GM12878 (cell line): ENCODE measurements around the gene PCDHB6.
A peak's percentile ranks its signal among the peaks of the same experiment; 100 is the strongest.

ENCODE experiments used
- GATAD2B ChIP-seq: fragments of 450-650 bp; conservative IDR thresholded peaks from 2 replicates; pipeline ENCODE4 v1.6.1; 2017; ENCODE audit warnings: low read depth, mild to moderate bottlenecking, moderate library complexity
- MYC ChIP-seq: IDR thresholded peaks from 2 replicates; pipeline ENCODE4 v1.6.1; 2011; ENCODE audit warnings: mild to moderate bottlenecking, low read length, moderate library complexity, inconsistent platforms; ENCODE audit not compliant: insufficient read depth, insufficient replicate concordance, insufficient read length, severe bottlenecking
- NFYB ChIP-seq: IDR thresholded peaks from 2 replicates; pipeline ENCODE4 v1.6.1; 2011; ENCODE audit warnings: low read depth, mild to moderate bottlenecking, low read length, improper control_type of control experiment, moderate library complexity; ENCODE audit not compliant: insufficient read depth
- POLR2A ChIP-seq: IDR thresholded peaks from 2 replicates; pipeline ENCODE4 v1.6.1; 2011; ENCODE audit warnings: low read depth, mild to moderate bottlenecking, low read length
- POLR2AphosphoS5 ChIP-seq: IDR thresholded peaks from 2 replicates; pipeline ENCODE4 v1.6.1; 2011; ENCODE audit warnings: mild to moderate bottlenecking, low read length, inconsistent platforms
- SP1 ChIP-seq: IDR thresholded peaks from one replicate; pipeline ENCODE4 v1.6.1; 2011; ENCODE audit warnings: low read depth, low read length
- SUZ12 ChIP-seq: fragments of 200-600 bp; sonication (generic); IDR thresholded peaks from one replicate; pipeline ENCODE4 v1.6.1; 2018; ENCODE audit warnings: antibody characterized with exemption, mild to moderate bottlenecking; ENCODE audit not compliant: unreplicated experiment
- TCF3 ChIP-seq: IDR thresholded peaks from 2 replicates; pipeline ENCODE4 v1.6.1; 2012; ENCODE audit warnings: low read depth, mild to moderate bottlenecking, low read length, borderline replicate concordance; ENCODE audit not compliant: insufficient read depth
- YY1 ChIP-seq: IDR thresholded peaks from 2 replicates; pipeline ENCODE4 v1.6.1; 2011; ENCODE audit warnings: low read depth, mild to moderate bottlenecking, low read length
- TF ChIP-seq, protein P1 (sequence below), 3 experiments: IDR thresholded peaks in 2 of 3; conservative IDR thresholded peaks in 1 of 3; 2 replicates each; pipeline ENCODE4 v1.5.1; 2011; ENCODE audit warnings: low read depth in 3 of 3, low read length in 3 of 3, mild to moderate bottlenecking in 3 of 3, control low read depth in 2 of 3, moderate library complexity in 2 of 3, inconsistent platforms in 1 of 3, mixed read lengths in 1 of 3; ENCODE audit not compliant: control insufficient read depth in 2 of 3, insufficient read depth in 1 of 3; ENCODE audit errors: extremely low read depth in 1 of 3
- TF ChIP-seq, protein P2 (sequence below): fragments of 450-650 bp; IDR thresholded peaks from 2 replicates; pipeline ENCODE4 v1.6.1; 2018; ENCODE audit warnings: borderline replicate concordance, mild to moderate bottlenecking; ENCODE audit not compliant: partially characterized antibody
- TF ChIP-seq, protein P3 (sequence below): IDR thresholded peaks from 2 replicates; pipeline ENCODE4 v1.6.1; 2011; ENCODE audit warnings: low read depth, mild to moderate bottlenecking, low read length, moderate library complexity, borderline replicate concordance; ENCODE audit errors: extremely low read depth
- TF ChIP-seq, protein P4 (sequence below): fragments of 450-650 bp; IDR thresholded peaks from 2 replicates; pipeline ENCODE4 v1.6.1; 2014; ENCODE audit warnings: mild to moderate bottlenecking
- TF ChIP-seq, protein P5 (sequence below): fragments of 450-650 bp; IDR thresholded peaks from 2 replicates; pipeline ENCODE4 v1.6.1; 2016; ENCODE audit warnings: mild to moderate bottlenecking

DNA sequence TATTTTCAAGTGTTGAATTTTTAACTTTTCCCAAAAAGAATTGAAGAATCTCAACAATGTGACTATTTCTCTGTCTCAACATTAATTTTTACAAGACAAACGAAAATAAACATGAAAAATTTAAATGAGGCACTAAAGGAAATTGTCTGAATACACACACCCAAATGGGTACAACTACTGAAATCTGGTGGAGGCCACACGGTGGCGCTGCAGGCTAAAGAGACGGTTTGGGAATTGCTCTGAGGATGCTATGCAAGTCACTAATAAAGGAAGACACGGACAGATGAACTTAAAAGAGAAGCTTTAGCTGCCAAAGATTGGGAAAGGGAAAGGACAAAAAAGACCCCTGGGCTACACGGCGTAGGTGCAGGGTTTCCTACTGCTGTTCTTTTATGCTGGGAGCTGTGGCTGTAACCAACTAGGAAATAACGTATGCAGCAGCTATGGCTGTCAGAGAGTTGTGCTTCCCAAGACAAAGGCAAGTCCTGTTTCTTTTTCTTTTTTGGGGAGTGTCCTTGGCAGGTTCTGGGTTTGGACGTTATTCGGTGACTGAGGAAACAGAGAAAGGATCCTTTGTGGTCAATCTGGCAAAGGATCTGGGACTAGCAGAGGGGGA is 42.4 kb downstream of the PCDHB6 start, which contains the start of gene PCDHB10:
- no peak for TF ChIP-seq GATAD2B
- TF ChIP-seq, protein P1, sequence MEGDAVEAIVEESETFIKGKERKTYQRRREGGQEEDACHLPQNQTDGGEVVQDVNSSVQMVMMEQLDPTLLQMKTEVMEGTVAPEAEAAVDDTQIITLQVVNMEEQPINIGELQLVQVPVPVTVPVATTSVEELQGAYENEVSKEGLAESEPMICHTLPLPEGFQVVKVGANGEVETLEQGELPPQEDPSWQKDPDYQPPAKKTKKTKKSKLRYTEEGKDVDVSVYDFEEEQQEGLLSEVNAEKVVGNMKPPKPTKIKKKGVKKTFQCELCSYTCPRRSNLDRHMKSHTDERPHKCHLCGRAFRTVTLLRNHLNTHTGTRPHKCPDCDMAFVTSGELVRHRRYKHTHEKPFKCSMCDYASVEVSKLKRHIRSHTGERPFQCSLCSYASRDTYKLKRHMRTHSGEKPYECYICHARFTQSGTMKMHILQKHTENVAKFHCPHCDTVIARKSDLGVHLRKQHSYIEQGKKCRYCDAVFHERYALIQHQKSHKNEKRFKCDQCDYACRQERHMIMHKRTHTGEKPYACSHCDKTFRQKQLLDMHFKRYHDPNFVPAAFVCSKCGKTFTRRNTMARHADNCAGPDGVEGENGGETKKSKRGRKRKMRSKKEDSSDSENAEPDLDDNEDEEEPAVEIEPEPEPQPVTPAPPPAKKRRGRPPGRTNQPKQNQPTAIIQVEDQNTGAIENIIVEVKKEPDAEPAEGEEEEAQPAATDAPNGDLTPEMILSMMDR (IDR thresholded peaks at IDR 0.05 in 2 of 3, conservative IDR thresholded peaks at IDR 0.05 in 1 of 3; ENCODE audit: control insufficient read depth in 2 of 3, extremely low read depth in 1 of 3, insufficient read depth in 1 of 3, low read depth in 3 of 3, low read length in 3 of 3), result peak in 2 of 3 experiments; percentile 24 to 42; a peak in 3 of 6 replicates
- TF ChIP-seq TCF3, result no peak
- no peak for TF ChIP-seq YY1
- no peak for TF ChIP-seq NFYB
- TF ChIP-seq, protein P2, sequence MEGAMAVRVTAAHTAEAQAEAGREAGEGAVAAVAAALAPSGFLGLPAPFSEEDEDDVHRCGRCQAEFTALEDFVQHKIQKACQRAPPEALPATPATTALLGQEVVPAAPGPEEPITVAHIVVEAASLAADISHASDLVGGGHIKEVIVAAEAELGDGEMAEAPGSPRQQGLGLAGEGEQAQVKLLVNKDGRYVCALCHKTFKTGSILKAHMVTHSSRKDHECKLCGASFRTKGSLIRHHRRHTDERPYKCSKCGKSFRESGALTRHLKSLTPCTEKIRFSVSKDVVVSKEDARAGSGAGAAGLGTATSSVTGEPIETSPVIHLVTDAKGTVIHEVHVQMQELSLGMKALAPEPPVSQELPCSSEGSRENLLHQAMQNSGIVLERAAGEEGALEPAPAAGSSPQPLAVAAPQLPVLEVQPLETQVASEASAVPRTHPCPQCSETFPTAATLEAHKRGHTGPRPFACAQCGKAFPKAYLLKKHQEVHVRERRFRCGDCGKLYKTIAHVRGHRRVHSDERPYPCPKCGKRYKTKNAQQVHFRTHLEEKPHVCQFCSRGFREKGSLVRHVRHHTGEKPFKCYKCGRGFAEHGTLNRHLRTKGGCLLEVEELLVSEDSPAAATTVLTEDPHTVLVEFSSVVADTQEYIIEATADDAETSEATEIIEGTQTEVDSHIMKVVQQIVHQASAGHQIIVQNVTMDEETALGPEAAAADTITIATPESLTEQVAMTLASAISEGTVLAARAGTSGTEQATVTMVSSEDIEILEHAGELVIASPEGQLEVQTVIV, result no peak
- no peak for TF ChIP-seq POLR2A
- TF ChIP-seq, protein P3, sequence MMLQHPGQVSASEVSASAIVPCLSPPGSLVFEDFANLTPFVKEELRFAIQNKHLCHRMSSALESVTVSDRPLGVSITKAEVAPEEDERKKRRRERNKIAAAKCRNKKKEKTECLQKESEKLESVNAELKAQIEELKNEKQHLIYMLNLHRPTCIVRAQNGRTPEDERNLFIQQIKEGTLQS, result no peak
- TF ChIP-seq MYC, result no peak
- TF ChIP-seq SUZ12, result no peak
- TF ChIP-seq, protein P4, sequence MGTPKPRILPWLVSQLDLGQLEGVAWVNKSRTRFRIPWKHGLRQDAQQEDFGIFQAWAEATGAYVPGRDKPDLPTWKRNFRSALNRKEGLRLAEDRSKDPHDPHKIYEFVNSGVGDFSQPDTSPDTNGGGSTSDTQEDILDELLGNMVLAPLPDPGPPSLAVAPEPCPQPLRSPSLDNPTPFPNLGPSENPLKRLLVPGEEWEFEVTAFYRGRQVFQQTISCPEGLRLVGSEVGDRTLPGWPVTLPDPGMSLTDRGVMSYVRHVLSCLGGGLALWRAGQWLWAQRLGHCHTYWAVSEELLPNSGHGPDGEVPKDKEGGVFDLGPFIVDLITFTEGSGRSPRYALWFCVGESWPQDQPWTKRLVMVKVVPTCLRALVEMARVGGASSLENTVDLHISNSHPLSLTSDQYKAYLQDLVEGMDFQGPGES, result no peak
- TF ChIP-seq, protein P5, sequence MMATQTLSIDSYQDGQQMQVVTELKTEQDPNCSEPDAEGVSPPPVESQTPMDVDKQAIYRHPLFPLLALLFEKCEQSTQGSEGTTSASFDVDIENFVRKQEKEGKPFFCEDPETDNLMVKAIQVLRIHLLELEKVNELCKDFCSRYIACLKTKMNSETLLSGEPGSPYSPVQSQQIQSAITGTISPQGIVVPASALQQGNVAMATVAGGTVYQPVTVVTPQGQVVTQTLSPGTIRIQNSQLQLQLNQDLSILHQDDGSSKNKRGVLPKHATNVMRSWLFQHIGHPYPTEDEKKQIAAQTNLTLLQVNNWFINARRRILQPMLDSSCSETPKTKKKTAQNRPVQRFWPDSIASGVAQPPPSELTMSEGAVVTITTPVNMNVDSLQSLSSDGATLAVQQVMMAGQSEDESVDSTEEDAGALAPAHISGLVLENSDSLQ, result no peak
- TF ChIP-seq SP1, result no peak
- TF ChIP-seq POLR2AphosphoS5, result no peak
